NCI-H1694 (cell line): Measurements from ENCODE around the gene MARCHF9.
"Not testable (repeated sequence)": the region's sequence is repeated elsewhere in the genome, so short reads cannot be mapped to it uniquely, and the experiment has no call there.

Source experiments
- DNase-seq: peaks from one replicate; lab custom pipeline; 2025; lab: John Stamatoyannopoulos, UW

Gene MARCHF9

GRCh38 chr12:57771236-57771872 is 16.5 kb downstream of the MARCHF9 start:
- DNase-seq, result peak; percentile 86

- DNase-seq, result peak; percentile 94
These were observed 17.0 kb downstream of the MARCHF9 start, which contains the start of gene METTL1 for GRCh38 chr12:57771873-57772428. TSS of gene METTL1 (minus strand) at chr12:57772105. CDS start at chr12:57772083, 22 bp downstream.

GRCh38 chr12:57772429-57773322 is 17.8 kb downstream of the MARCHF9 start, which contains the start of gene EEF1AKMT3:
TSS of gene EEF1AKMT3 (plus strand) at chr12:57772614. CDS start at chr12:57772725, 111 bp downstream.
- DNase-seq, result no peak

- not testable (repeated sequence) for DNase-seq
These were observed 19.7 kb downstream of the MARCHF9 start for GRCh38 chr12:57774634-57775033.

- DNase-seq, result no peak
These were observed 20.1 kb downstream of the MARCHF9 start for GRCh38 chr12:57775044-57775443.

- DNase-seq, result no peak
These were observed 20.8 kb downstream of the MARCHF9 start for GRCh38 chr12:57775563-57776246.

- no peak for DNase-seq
These were observed 21.3 kb downstream of the MARCHF9 start for GRCh38 chr12:57776247-57776587.

GRCh38 chr12:57777367-57777766 is 22.5 kb downstream of the MARCHF9 start:
- DNase-seq, result no peak

GRCh38 chr12:57777911-57778310 is 23.0 kb downstream of the MARCHF9 start:
- DNase-seq, result no peak

- DNase-seq, result no peak
These were observed 24.8 kb downstream of the MARCHF9 start for GRCh38 chr12:57779736-57780135.

GRCh38 chr12:57780284-57780897 is 25.5 kb downstream of the MARCHF9 start:
- DNase-seq, result no peak

- DNase-seq, result no peak
These were observed 26.3 kb downstream of the MARCHF9 start for GRCh38 chr12:57781244-57781643.

GRCh38 chr12:57781801-57782200 is 26.9 kb downstream of the MARCHF9 start:
- no peak for DNase-seq

GRCh38 chr12:57782243-57782607 is 27.3 kb downstream of the MARCHF9 start:
- no peak for DNase-seq

- DNase-seq, result peak; percentile 77
These were observed 27.9 kb downstream of the MARCHF9 start, which contains the start of gene TSFM for GRCh38 chr12:57782608-57783465. TSS of gene TSFM (plus strand) at chr12:57782787. CDS start at chr12:57782802, 15 bp downstream.

- no peak for DNase-seq
These were observed 28.5 kb downstream of the MARCHF9 start for GRCh38 chr12:57783466-57783801.

- no peak for DNase-seq
These were observed 29.0 kb downstream of the MARCHF9 start for GRCh38 chr12:57783861-57784260.

- DNase-seq, result no peak
These were observed 39.0 kb downstream of the MARCHF9 start for GRCh38 chr12:57793920-57794319.

- no peak for DNase-seq
These were observed 40.5 kb downstream of the MARCHF9 start for GRCh38 chr12:57795354-57795753.

GRCh38 chr12:57796996-57797395 is 42.1 kb downstream of the MARCHF9 start:
- no peak for DNase-seq

GRCh38 chr12:57797933-57798332 is 43.0 kb downstream of the MARCHF9 start:
- DNase-seq, result no peak
